Ectodermal cell (in vitro differentiated cells): ENCODE data around the gene ATF1.
"Not testable (repeated sequence)": the region's sequence is repeated elsewhere in the genome, so short reads cannot be mapped to it uniquely, and the experiment has no call there.

Experiments
- H3K27ac ChIP-seq: 2 replicates; pipeline ENCODE4 v1.7.0; 2013; ENCODE audit warnings: mild to moderate bottlenecking, low read depth, low read length; ENCODE audit not compliant: insufficient read depth, poor library complexity, severe bottlenecking
- H3K27me3 ChIP-seq: 2 replicates; pipeline ENCODE4 v1.7.0; 2013; ENCODE audit warnings: mild to moderate bottlenecking, low read length; ENCODE audit not compliant: insufficient read depth, control insufficient read depth, poor library complexity, severe bottlenecking
- H3K36me3 ChIP-seq: one replicate; pipeline ENCODE4 v1.7.0; 2013; ENCODE audit warnings: low read length; ENCODE audit not compliant: control insufficient read depth, insufficient read depth
- H3K4me1 ChIP-seq: one replicate; pipeline ENCODE4 v1.7.0; 2013; ENCODE audit warnings: low read length; ENCODE audit not compliant: control insufficient read depth, insufficient read depth
- H3K4me3 ChIP-seq: 2 replicates; pipeline ENCODE4 v1.7.0; 2013; ENCODE audit warnings: low read depth, low read length, control low read depth; ENCODE audit not compliant: insufficient read depth
- H3K9me3 ChIP-seq: 2 replicates; pipeline ENCODE4 v1.7.0; 2013; ENCODE audit warnings: mild to moderate bottlenecking, low read length, moderate library complexity; ENCODE audit not compliant: control insufficient read depth
- WGBS, 2 experiments: methylation state at CpG; one replicate each; pipeline ENCODE4 v1.1.7; 2013; ENCODE audit warnings: missing lambda C conversion rate in 2 of 2; 5-methylcytosine and 5-hydroxymethylcytosine counted together

Gene ATF1

GRCh38 chr12:50848963-50849362, 85.1 kb downstream of the ATF1 start:
- Histone ChIP-seq H3K4me1 (no peaks in the 10 kb centered on the region), H3K27me3 (no peaks in the 10 kb centered on the region), H3K4me3 (no peak overlapping the region), H3K9me3 (no peaks in the 10 kb centered on the region), H3K27ac (no peak overlapping the region), H3K36me3 (no peaks in the 10 kb centered on the region)
- 89 to 90% methylated on average over 2 of the region's 2 CpGs for WGBS, 2 experiments

GRCh38 chr12:50855218-50855617, 91.3 kb downstream of the ATF1 start:
- not testable (repeated sequence) for H3K27me3 ChIP-seq, H3K27ac ChIP-seq, H3K4me3 ChIP-seq, H3K4me1 ChIP-seq, H3K9me3 ChIP-seq, H3K36me3 ChIP-seq
- 83 to 100% methylated on average over 1 of the region's 1 CpG for WGBS, 2 experiments

- H3K27me3 ChIP-seq, H3K9me3 ChIP-seq, H3K36me3 ChIP-seq, H3K4me1 ChIP-seq, H3K27ac ChIP-seq, H3K4me3 ChIP-seq: not testable (repeated sequence)
- 94 to 100% methylated on average over 2 of the region's 2 CpGs for WGBS, 2 experiments
Measured at GRCh38 chr12:50855679-50856078, 91.8 kb downstream of the ATF1 start.

- Histone ChIP-seq H3K36me3 (no peaks in the 10 kb centered on the region), H3K27ac (no peak overlapping the region), H3K27me3 (no peaks in the 10 kb centered on the region), H3K4me3 (no peak overlapping the region), H3K9me3 (no peaks in the 10 kb centered on the region), H3K4me1 (no peaks in the 10 kb centered on the region)
- WGBS, 2 experiments, result 91 to 92% methylated on average over 4 of the region's 4 CpGs
Measured at GRCh38 chr12:50859621-50860310, 95.9 kb downstream of the ATF1 start.

- WGBS, 2 experiments, result 94 to 95% methylated on average over 6 of the region's 6 CpGs
- Histone ChIP-seq H3K27ac (no peak overlapping the region), H3K9me3 (no peaks in the 10 kb centered on the region), H3K27me3 (no peaks in the 10 kb centered on the region), H3K36me3 (no peaks in the 10 kb centered on the region), H3K4me3 (no peak overlapping the region), H3K4me1 (no peaks in the 10 kb centered on the region)
Measured at GRCh38 chr12:50862316-50862715, 98.4 kb downstream of the ATF1 start.

- Histone ChIP-seq H3K27ac (no peak overlapping the region), H3K4me3 (no peak overlapping the region), H3K9me3 (no peaks in the 10 kb centered on the region), H3K4me1 (no peaks in the 10 kb centered on the region), H3K27me3 (no peaks in the 10 kb centered on the region), H3K36me3 (no peaks in the 10 kb centered on the region)
- 88 to 97% methylated on average over 2 of the region's 3 CpGs for WGBS, 2 experiments
Measured at GRCh38 chr12:50865266-50865665, 101.4 kb downstream of the ATF1 start.

- not testable (repeated sequence) for H3K4me1 ChIP-seq, H3K9me3 ChIP-seq, H3K36me3 ChIP-seq, H3K27ac ChIP-seq, H3K4me3 ChIP-seq, H3K27me3 ChIP-seq
- WGBS, 2 experiments, result no CpG with 5 or more reads among the region's 2 CpGs
Measured at GRCh38 chr12:50868881-50869280, 105.0 kb downstream of the ATF1 start.
